HL-60/S4 treated with phorbol 12-myristate 13-acetate at 8.2 ng/mL for 4 days and 3 days (cell line): Measurements from ENCODE around the gene REV1.

Experiments used
- in situ Hi-C: fragments of 300-500 bp; cut with MboI; formaldehyde crosslinking; loops from 2 replicates; pipeline ENCODE4 v1.15.0; 2022; ENCODE audit warnings: low sequenced_read_pairs

The REV1 gene

GRCh38 chr2:99451280-99451679, 38.5 kb downstream of the REV1 start:
- in situ Hi-C loops, result no loop called here

- in situ Hi-C loops, result no loop called here
Observed at GRCh38 chr2:99450199-99450598, 39.6 kb downstream of the REV1 start.

DNA sequence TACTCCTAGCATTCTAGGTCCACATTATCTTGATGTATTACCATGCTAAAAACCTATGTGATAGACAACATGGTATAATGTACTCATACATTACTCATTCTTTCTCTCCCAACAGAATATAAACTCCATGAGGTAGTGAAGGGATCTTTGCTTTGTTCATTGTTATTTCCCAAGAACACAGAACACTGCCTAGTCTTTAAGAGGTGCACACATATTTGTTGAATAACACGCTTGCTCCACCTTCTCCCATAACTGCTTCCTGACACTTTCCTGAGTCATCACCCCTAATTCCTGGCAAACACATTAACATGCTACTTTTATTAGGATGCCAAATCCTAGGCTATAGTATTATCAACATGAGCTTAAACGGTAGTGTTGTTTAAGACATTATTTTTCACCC, 41.3 kb downstream of the REV1 start:
- in situ Hi-C loops, result no loop called here

GRCh38 chr2:99445065-99445464, 44.8 kb downstream of the REV1 start:
- in situ Hi-C loops, result no loop called here

DNA sequence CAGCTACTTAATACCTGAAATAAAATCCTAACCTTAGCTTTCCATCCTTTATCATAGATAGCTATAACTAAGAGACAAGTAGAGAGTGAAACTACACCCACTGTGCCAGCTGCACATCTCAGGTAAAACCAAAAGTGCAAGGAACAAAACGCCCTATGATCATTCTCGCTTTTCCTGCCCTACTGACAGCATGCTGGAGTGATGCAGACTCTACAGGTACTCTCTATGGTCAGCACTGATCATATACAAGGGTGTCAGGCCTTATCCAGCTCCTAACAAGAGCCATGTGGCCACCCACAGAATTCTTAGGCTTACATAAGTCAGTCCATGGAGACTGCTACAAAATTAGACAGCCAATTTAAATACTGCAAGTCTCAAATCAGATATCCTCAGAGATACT, 45.6 kb downstream of the REV1 start:
- in situ Hi-C loops, result no loop called here

DNA sequence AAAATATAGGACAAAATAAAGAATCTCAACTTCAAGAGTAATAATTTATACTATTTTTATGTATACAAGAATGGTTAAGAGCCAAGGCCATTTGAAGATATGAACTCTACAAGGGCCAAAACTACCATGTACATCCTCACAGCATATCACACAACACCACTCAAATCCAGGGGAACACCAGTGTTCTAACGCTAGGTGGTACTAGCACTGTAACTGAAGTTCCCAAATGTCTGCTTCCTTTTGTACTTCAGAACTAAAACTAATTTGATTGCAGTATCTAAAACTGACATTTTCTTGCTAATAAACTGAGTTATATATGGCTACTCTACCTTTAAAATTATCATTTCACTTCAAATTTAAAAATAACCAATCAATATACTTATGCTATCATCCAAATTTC, 47.0 kb downstream of the REV1 start:
- in situ Hi-C loops, result no loop called here

- in situ Hi-C loops, result no loop called here
Observed at GRCh38 chr2:99439971-99440505, 49.8 kb downstream of the REV1 start.

- in situ Hi-C loops, result no loop called here
Observed at GRCh38 chr2:99436874-99437273, 52.9 kb downstream of the REV1 start.

- in situ Hi-C loops, result no loop called here
Observed at GRCh38 chr2:99433340-99433739, 56.5 kb downstream of the REV1 start.

DNA sequence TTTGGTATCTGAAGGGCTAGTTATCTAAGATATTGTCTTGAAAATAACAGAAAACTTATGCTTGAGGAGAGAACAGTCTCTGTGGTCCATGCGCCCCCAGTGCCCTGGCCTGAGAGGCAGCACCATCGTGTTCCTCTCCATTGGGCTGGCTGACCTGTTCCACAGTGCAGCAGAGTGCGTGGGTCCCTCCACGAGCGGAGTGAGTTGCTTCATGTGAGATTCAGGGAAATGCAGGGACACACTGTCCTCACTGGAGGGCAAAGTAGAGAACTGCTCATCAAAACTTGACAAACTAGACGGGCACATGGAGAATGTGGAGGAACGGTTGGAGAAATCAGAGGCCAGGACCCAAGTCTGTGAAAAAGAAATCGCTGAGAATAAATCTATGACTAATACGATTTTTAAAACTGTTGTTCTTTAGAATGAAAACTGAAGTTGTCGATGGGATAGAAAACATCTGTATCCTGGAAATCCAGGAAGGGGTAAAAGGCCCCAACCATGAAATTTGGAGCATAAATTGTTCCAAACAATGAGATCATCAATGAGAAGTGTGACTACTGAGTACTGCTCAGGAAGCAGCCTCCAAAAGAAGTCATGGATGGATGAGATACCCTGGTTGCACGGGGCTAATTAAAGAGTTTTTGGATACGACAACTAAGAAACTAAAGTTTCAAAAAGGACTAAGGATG, 58.1 kb downstream of the REV1 start:
- in situ Hi-C loops, result no loop called here

DNA sequence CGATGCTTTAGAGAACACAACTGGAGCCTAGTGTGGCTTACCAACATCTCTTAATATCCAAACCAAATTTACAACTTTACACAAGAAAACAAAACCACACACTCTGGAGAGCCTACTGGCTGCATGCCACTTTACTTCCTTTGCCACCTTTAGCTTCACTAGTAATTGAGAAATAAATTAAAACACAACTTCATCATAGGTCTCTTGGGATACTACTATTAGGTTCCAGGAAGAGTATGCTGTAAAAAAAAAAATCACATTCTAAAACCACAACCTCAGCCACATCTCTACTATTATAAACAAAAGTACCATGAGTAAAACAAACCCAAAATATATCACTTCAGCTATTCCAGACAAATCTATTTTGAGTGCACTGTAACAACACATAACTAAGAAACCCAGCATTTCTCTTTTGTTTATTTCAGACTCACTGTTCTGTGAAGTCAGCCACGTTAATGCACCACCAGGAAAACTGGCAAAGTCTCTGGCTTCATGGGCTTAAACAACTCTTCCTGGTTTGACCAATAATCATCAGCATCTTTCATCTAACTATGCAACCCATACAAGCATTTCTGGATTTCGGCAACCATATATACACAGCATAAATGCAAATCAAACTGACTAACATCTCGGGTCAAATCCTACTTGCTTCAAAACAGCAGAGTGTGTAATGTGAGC, 59.1 kb downstream of the REV1 start:
- in situ Hi-C loops, result no loop called here

DNA sequence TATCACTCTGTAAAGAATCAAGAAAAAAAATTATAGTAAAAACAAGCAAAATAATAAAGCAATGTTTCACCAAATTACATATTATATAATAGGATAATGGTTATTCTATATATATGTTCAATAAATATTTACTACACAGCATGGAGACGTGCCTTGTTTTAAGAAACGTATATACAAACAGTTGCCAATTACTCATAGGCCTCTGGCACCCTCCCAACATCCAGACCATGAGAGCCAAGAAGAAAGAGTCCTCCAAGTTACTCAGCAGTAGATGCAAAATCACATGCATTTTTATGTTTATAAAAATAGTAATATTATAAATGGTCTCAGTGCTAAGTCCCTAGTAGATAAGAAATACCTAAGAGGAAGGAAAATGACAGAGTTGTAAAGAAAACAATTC, 64.8 kb downstream of the REV1 start:
- in situ Hi-C loops, result no loop called here

GRCh38 chr2:99424371-99424770, 65.4 kb downstream of the REV1 start:
- in situ Hi-C loops, result no loop called here

DNA sequence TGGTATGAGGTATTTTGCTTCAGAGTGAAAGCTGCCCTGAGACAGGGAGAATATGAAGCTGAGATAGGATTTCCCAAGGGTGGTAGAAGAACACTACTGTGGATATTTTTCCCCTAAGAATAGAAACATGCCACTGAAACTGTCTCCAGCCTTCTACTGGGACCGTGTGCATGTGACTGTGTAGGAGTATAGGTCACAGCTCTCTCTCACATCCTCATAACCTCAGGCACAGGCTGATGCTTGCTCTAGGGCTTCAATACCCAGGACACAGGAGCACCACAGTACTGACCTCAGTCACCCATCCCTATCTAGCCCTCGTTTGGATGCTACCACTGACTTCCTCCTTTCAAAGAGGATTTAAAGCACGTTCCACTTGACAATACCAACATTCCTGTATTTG, 67.2 kb downstream of the REV1 start:
- in situ Hi-C loops, result no loop called here

DNA sequence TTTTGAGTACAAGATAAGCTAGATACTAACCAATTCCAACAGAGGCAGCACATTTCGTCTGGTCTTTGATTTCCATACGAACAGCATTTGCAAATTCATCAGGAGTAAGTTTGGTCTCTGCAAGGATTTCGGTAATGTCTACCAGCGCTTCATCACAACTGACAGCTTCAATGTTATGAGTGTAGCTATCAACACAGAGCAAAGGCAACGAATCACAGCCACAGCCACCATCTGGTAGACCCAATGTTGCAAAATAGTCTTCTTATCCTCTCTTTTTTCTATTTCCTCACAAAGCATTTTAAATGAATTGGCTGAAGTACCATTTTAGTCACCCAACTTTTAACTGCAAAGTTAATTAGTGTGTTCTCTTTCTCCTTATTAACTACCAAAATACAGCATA, 68.3 kb downstream of the REV1 start:
- in situ Hi-C loops, result no loop called here

DNA sequence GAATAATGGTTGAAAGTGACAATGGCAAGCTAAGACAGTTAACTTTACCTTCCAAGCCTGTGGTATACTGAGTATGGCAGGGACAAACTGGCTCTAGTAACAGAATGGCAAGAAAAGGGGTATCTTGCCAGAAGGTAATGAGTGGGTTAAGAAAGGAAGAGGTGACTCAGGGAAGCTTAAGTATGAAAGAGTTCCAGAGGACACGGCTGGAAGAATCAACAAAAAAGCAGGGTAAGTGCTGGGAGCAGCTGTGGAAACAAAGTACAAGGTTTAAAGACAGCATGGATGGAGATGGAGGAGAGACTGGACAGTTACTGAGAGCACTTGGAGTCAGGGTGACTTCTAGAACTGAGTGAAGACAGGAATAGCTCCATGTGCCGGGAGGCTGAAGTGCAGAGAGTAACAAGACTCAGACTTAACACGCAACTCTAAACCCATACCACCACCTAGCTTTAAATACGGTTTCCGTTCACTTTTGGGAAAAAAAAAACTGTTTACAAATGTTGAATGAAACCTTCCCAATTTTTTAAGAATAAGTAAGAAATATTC, 69.0 kb downstream of the REV1 start:
- in situ Hi-C loops, result no loop called here

- in situ Hi-C loops, result no loop called here
Observed at GRCh38 chr2:99420031-99420430, 69.8 kb downstream of the REV1 start.

DNA sequence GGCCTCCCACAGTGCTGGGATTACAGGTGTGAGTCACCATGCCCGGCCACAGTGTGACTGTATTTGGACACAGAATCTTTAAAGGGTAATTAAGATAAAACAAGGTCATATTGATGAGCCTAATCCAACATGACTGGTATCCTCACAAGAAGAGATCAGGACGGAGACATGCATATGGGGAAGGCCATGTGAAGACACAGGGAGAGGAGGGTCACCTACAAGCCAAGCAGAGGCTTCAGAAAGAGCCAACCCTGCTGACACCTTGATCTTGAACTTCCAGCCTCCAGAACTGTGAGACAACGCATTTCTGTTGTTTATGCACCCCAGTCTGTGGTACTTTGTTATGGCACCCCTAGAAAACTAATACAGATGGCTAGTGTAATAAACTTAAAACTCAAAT, 72.4 kb downstream of the REV1 start:
- in situ Hi-C loops, result no loop called here

GRCh38 chr2:99414566-99414965, 75.3 kb downstream of the REV1 start:
- in situ Hi-C loops, result no loop called here

- in situ Hi-C loops, result no loop called here
Observed at GRCh38 chr2:99410276-99410675, 79.5 kb downstream of the REV1 start.

GRCh38 chr2:99406137-99406536, 83.7 kb downstream of the REV1 start:
- in situ Hi-C loops, result no loop called here
